IPS-NIHi7 (cell line): ENCODE data around the gene LGR5.
"Not testable (repeated sequence)": the region's sequence is repeated elsewhere in the genome, so short reads cannot be mapped to it uniquely, and the experiment has no call there.

Experiments used
- DNase-seq: peaks from one replicate; pipeline ENCODE4 v3.0.0; 2012; ENCODE audit warnings: mixed read lengths; ENCODE audit errors: extremely low spot score

The LGR5 gene

DNA sequence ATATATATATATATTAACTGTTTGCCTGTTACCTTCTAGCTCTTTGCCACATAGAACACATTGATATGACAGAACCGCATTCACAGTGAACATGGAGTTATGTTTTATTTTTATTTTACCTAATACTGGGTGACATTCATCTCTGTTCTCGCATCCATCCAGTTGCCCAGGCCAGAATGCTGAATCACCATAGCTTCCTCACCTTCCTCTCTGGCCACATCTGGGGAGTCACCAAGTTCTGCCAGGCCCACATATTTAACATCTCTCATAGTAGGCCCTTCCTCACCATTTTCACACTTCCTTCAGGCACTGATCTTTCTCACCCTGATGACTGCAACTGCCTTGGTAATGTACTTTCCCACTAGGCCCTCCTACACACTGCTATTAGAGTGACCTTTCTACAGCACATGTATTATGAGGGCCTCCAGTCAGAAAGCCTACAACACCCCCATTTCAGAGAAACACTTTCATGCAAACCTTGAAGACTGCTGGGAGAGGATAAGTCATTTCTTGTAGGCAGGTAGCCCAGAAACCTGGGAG, 106.8 kb downstream of the LGR5 start:
- no peak for DNase-seq

DNA sequence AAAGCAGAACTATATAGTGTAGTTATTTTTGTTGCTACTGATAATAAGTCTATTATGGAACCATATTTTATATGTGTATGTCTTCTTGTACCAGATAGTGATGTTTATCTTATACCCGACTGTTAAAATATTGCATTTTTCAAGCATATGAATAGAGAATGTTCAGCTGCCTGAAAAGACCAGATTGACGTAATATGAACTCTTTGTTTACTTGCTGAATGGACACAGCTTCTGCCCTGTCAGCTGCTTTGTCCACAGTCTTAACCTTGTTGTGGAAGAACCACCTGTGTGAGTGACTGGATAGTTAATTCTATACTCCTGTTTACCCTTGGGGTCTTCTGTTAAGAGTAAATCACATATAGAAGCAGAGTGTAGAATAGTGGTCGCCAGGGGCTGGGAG, 109.3 kb downstream of the LGR5 start:
- DNase-seq: no peak

DNA sequence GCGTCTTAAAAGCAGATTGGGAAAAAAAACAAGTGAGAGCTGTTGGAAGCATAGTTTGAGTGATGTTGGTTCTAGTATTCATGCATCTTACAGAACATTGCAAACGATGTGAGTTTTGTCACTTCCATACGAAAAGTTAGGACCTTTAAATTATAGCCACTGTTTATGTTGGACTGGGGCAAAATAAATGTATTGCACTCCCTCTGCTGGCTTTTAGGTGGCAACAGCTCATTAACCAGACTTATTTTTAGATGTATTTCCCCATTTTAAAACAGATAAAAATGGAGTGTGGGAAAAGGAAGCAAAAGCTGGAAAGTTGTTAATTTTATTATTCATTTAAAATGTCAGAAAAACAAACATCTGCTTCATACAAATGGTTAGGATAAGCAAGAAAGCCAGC, 111.9 kb downstream of the LGR5 start:
- DNase-seq: no peak

DNA sequence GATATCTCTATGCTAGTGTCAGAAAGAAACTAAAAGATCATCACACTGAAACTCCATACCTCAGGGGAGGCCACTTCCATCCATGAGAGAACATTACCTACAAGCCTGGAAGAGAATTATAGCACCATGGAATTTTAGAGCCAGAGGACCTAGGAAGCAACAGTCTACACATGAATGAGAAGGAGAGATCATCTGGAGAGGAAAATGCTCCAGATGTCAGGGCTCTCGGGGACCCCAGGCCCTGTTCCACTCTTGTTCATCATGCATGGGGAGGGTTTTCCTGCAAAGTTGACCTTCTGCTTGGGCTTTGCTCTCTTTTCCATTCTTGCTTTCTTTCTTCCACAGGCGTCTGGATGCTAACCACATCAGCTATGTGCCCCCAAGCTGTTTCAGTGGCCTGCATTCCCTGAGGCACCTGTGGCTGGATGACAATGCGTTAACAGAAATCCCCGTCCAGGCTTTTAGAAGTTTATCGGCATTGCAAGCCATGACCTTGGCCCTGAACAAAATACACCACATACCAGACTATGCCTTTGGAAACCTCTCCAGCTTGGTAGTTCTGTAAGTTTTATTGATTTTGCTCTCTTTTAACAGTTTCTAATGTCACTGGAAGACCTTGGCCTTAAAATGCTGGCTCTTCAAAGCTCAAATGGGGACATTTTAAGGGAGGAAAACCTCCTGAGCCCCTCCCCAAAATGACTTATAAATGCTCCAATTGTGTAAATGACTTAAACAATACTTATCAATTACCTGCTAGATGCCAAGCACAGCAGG, 113.3 kb downstream of the LGR5 start:
- no peak for DNase-seq

DNA sequence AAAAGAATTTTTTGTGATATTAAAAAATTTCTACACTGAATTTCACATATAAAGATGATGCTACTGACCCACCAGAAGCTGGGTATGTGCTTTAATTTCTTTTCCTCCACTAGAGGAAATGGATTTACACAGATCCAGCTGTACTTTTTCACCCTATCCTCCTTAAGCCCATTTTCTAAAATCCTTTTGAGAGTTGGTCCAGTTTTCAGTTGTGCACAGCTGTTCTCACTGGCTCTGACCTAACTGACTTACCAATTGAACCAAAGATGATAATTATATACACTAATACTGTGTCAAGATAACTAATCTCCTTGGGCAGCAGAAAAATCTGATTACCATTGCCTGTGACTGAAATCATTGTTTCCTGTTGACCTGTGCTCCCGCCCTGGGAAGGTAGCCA, 115.6 kb downstream of the LGR5 start:
- no peak for DNase-seq

DNA sequence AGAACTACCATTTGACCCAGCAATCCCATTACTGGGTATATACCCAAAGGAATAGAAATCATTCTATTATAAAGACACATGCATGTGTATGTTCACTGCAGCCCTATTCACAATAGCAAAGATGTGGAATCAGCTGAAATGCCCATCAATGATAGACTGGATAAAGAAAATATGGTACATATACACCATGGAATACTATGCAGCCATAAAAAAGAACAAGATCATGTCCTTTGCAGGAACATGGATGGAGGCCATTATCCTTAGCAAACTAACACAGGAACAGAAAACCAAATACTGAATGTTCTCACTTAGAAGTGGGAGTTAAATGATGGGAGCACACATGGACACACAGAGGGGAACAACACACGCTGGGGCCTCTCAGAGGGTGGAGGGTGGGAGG, 116.2 kb downstream of the LGR5 start:
- not testable (repeated sequence) for DNase-seq

DNA sequence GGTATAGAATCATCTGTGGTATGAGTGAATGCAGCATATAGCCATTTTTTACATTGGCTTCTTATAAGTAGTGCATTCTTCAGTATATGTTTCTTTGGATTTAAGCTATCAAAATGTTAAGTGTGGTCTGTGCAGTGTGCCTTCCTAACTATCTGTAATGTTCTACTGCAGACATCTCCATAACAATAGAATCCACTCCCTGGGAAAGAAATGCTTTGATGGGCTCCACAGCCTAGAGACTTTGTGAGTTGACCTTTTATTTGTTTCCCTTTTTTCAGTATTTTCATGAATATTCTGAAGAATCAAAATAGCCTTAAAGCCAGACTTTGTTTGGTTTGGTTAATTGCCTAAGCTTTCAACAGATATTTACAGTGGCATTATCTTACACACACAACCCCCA, 116.8 kb downstream of the LGR5 start:
- no peak for DNase-seq

DNA sequence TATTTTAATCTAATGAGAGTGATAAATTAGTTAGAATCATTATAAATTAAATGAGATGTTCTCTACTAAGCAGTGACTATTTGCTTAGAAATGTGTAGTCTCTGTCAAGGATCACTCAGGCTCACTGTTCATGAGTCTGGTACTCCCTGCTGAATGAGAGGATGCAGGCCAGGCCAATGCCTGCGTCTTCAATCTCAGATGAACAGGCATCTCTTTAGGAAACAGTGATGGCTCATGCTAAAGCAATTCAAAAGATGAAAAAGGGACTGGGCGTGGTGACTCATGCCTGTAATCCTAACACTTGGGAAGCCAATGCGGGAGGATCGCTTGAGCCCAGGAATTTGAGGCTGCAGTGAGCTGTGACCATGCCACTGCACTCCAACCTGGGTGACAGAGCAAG, 117.3 kb downstream of the LGR5 start:
- peak; percentile 34 for DNase-seq

DNA sequence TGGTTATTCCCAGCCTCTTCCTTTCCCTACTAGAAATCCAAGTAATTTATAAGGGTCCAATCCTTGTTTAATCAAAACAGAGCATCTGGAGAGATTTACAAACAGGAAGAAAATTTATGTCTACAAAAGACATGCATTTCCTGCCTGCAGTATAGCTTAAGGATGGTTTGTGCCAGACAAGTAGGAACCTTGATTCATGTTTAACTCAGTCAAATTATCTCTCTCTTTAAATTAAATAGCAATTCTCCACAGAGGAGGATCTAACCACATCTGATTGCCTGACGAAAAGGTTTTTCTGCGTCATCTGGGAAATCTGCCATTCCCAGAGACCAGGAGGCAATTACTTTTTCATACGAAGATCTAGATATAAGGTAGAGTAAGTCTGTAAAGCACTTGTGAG, 118.8 kb downstream of the LGR5 start:
- no peak for DNase-seq

DNA sequence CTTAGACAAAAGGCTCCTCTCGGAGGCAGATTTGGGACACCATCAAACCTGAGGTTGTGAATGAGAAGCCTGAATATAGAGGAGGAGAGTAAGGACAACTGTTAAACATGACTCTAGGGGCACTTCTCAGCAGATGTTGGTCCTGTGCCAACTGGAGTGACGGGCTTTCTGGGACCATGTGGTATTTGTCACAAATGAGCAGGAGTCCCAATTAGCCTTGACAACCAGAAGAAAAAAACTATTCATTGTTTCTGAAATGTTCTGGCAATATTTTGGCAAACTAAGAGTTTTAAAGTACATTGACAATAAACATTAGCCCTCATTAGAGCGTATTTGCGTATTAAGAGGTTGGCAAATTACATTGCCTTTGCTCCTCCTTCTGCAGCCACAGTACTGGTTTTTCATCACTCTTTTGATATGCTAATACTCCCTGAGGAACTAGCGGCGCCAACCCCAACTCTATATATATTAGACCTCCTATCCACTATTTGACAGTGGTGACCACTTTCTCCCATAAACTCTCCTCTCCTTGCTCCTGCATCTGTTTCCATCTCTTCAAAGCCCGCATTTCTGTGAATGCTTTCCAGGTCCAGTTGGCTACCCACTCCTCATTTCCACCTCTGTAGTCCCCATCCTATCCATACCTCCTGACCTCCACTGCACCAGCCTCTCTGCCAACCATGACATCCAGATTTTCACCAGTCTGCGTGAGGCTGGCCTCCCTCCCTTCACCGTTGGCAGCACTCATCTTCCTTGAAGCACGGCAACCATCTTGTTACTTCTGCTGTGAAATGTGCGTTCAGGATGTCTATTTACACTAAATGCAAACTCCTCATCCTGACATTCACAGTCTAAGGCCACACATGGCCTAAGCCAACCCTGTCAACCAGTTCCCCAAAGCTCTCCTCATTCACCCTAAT, 123.3 kb downstream of the LGR5 start:
- no peak for DNase-seq

DNA sequence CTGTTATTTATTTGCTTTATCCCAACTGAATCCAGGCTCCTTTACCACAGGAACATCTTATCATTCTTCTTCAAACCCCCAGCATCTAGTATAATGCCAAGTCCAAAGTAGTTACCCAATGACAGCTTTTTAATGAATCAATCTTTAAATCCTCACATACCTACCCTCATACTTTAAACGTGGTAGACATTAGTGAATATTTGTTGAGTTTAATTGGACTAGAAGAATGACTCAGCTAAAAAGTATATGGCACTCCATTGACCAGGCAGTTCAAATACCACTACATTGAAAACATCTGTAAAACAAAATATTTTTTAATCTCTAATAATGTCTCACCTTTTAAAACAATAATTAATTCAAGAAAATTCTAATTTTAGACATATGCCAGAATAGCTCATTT, 125.9 kb downstream of the LGR5 start:
- no peak for DNase-seq

DNA sequence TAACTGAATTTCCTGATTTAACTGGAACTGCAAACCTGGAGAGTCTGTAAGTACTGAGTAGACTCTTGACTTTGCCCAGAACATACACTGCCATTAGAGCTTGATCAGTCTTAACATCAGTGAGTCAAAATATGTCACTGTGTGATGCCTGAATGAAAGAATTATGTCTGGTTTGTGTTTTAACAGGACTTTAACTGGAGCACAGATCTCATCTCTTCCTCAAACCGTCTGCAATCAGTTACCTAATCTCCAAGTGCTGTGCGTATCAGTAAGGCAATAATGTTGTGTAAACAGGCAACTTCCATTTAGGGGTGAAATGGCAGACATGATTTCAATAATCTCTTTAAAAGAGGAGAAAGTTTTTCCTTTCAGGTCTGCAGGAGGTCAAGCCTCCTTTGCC, 127.1 kb downstream of the LGR5 start:
- DNase-seq: no peak

DNA sequence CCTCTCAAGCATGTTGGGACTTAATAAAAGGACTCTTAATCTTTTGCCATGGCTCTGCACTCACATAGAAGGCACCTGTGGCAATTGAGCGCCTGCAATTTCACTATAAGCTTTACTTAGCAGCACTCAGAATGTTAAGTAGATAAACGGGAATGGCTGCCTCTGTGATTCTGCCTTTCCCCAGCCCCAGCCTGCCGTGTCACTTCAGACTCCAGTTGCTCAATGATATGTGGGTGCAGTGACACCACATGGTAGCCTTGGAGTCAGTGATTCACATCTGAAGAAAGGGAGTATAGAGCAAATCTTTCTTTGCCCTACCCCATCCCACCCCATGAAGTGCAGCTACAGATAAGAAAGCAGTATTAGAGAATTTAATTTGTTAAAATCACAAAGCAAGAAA, 127.9 kb downstream of the LGR5 start:
- DNase-seq: no peak

DNA sequence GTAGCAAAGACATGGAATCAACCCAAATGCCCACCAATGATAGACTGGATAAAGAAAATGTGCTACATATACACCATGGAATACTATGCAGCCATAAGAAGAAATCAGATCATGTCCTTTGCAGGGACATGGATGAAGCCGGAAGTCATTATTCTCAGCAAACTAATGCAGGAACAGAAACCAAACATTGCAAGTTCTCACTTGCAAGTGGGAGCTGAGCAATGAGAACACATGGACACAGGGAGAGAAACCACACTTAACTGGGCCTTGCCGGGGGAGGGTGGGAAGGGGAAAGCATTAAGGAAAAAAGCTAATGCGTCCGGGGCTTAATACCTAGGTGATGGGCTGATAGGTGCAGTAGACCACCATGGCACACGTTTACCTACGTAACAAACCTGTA, 130.3 kb downstream of the LGR5 start:
- not testable (repeated sequence) for DNase-seq

DNA sequence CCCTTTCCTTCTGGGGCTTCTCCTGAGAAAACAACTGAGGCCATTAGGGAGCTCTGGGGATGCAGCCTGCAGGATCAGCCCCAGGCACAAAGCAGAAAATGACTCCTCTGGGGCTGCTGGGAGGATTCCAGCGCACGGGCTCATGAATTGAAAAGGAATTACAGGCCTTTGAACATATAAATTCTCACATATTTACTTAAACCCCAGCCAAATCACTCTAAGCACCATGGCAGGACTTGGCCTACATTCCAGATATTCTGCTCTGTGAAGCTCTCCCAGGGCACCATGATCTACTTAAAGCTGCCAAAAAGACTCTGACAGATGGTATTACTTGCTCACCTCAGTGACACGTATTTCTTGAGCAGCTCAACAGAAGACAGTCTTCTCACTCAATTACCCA, 136.9 kb downstream of the LGR5 start:
- no peak for DNase-seq

DNA sequence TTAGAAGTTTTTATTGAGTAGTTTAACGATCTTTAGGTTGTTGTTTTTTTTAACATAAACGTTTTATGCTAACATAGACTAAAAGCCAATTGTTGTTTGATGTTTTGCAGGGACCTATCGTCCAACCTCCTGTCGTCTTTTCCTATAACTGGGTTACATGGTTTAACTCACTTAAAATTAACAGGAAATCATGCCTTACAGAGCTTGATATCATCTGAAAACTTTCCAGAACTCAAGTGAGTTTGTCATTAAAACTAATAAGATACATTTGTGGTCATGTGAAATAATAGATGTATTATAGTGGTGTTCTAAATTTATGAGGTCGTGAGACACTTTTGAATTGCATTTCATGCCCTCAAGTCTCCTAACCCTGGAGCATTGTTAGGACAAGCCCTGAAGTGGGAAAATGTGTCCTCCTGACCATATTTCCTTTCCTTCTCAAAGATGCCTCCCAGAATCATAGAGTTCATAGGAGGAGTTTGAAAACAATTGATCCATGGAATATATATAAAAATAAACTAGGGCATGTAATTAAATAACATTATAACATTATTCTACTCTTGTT, 139.2 kb downstream of the LGR5 start:
- DNase-seq: no peak

DNA sequence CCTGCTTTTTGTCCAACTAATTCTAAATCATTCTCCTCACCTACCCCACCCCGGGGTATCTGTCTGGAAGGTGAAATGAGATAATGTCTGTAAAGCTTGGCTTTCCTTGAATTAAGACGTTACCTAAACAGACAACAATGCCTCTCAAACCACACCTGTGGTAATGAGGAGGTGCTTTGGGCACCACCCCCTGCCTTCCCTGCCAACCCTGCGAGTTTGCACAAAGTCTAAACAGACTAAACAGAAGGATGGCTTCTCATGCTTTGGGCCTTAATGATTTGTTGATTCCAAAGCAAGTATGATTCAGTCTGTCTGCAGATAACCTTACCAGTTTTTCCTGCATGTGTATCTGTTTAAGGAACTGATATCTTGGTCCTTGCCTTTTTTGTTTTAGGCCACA, 141.6 kb downstream of the LGR5 start:
- peak; percentile 17 for DNase-seq

DNA sequence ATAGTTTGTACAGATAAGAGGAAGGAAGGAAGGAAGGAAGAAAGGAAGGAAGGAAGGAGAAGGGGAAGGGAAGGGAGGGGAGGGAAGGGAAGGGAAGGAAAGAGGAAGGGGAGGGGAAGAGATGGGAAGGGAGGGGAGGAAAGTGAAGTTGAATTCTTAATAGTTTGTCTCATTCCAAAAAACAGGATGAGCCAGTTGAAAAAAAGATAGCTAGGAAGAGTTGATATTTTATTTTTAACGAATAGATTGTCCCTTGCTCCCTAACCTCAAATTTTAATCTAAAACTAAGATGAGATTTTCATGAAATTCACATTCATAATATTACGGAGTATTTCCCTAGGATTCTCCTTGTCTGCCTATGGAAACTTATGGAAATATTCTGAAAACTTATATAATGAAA, 143.3 kb downstream of the LGR5 start:
- no peak for DNase-seq

DNA sequence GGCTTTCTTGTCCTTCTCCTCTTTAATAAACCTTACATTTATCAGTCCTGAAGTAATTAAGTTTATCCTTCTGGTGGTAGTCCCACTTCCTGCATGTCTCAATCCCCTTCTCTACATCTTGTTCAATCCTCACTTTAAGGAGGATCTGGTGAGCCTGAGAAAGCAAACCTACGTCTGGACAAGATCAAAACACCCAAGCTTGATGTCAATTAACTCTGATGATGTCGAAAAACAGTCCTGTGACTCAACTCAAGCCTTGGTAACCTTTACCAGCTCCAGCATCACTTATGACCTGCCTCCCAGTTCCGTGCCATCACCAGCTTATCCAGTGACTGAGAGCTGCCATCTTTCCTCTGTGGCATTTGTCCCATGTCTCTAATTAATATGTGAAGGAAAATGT, 144.8 kb downstream of the LGR5 start:
- no peak for DNase-seq

DNA sequence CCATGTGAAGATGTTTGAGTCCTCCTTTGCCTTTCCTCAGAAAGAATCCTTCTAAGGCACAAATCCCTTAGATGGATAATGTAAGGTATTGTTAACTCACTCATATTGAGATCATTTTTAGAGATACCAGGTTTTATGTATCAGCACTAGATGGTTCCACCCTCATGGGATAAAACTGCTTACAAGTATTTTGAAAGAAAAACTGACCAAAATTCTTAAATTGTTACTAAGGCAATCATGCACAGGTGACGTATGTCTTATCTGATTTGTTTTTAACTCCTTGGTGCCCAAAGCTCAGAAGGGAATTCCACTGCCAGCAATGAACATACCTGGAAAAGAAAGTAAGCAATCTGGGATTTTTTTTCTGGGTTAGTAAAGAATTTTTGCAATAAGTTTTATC, 145.6 kb downstream of the LGR5 start:
- DNase-seq: no peak

DNA sequence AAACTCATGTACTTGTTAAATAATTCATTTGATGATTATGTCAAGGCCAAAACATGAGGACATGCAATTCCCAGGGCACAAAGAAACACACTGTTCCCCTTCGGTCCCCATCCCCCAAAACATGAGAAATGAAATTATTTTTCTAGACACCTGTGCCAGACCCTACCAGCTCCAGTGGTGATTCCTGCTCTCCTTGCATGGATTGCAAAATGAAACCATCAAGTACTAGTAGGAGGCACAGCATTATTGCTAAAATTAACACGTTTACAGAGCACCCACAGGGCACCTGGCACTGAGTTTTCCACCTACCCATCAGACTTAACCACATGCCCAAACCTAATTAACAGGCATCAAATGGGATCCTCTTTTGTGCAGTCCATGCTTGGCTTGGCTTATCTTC, 147.4 kb downstream of the LGR5 start:
- no peak for DNase-seq

DNA sequence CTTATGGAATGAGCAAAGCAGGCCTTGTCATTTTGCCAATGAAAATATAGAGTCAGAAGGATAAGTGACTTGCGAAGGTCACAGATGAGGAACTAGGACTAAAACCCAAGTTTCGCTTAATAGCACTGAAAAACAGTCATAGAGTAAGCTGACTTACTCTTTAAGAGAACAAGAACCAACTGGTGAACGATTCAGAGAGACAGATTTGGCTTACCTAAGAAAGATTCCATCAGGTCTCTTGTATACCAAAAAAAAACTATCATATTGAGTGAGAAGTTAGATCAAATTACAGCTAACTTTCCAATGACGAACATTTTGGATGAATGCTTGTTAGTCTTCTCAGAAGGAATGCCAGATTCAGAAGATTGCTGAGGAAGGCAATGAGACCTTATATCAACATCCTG, 149.9 kb downstream of the LGR5 start:
- no peak for DNase-seq

DNA sequence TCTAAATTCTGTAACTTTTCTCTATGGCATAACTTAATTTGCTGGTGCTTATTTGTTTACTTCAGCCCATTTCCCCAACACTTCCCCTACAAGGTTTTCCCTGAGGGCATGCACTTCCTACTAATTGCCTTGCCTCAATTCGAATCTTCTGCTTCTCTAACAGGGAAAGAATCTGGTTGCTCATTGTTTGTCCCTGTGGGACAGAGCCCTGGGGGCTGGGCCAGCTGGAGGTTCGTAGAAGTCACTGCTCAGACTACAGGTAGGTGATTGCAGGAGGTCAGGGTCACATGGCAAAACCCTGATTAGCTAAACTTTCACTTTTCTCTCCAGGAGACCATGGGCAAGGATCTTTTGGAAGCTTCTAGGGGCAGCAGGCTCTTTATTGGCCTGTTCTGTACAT, 152.0 kb downstream of the LGR5 start:
- DNase-seq: peak; percentile 62
